Measurements from ENCODE around the gene FFAR4. TPM values are rescaled to one million over a fixed set of nuclear protein-coding genes. Genes with fewer than 3 reads are reported as not detected.

The FFAR4 gene
- total and polyA plus RNA-seq, 2 experiments from 2014 or later = 0.06 TPM; not detected in 1

DNA sequence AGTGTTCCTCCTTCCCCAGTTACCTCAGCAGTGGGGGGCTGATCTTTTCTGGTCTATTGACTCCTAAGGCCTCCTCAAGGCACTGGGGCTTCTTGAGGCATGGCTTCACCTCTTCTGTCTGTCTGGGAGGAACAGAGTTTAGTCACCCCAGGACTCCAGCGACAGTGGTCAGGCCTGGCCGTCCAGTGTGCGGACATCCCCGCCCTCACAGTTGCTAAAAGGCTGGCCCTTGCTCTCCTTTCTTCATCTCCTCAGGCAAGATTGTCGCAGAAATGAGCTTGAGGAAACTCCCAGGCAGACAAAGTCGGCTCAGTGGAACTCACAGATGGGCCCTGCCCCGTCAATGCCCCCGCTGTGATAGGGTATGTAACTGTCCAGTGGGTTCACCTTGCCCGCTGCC lies 7.0 kb upstream of the FFAR4 start:
- Histone ChIP-seq H3K27me3 (ENCODE audit: insufficient read depth) (peaks cover 12% of the 10 kb centered on the region), H2AFZ (no peak overlapping the region), H3K4me1 (ENCODE audit: insufficient read depth) (peaks cover 8% of the 10 kb centered on the region; the same call in 1 of the 2 replicates), H4K20me1 (replicated peaks; ENCODE audit: insufficient read depth) (no peaks in the 10 kb centered on the region), H3K4me3 (no peak overlapping the region), H3K4me2 (no peak overlapping the region), H3K9me2 (ENCODE audit: insufficient read depth) (no peaks in the 10 kb centered on the region), H3F3A (replicated peaks; ENCODE audit: low read depth) (no peaks in the 10 kb centered on the region), H3K79me2 (replicated peaks; ENCODE audit: insufficient read depth) (no peaks in the 10 kb centered on the region), H3K27ac (ENCODE audit: low read depth) (no peak overlapping the region), H3K36me3 (ENCODE audit: insufficient read depth) (no peaks in the 10 kb centered on the region)
- TF ChIP-seq ZNF114 (CRISPR knock-in tag; IDR thresholded peaks at IDR 0.05) (no peak), EZH2phosphoT487 (IDR thresholded peaks at IDR 0.05; ENCODE audit: unreplicated experiment) (no peak), ZNF331 (CRISPR knock-in tag; IDR thresholded peaks at IDR 0.05; ENCODE audit: low read depth) (no peak), CTCF (conservative IDR thresholded peaks at IDR 0.05; ENCODE audit: low read depth in 2 of 2) (no peak), CREB1 (CRISPR knock-in tag; IDR thresholded peaks at IDR 0.05; ENCODE audit: low read depth) (no peak), POLR2AphosphoS5 (IDR thresholded peaks at IDR 0.05; ENCODE audit: low read depth) (no peak), STAT1 (IDR thresholded peaks at IDR 0.05; ENCODE audit: unreplicated experiment) (no peak), EZH2 (IDR thresholded peaks at IDR 0.05; ENCODE audit: low read depth, unreplicated experiment) (no peak), JUNB (IDR thresholded peaks at IDR 0.05; ENCODE audit: unreplicated experiment) (no peak), NANOG (IDR thresholded peaks at IDR 0.05; ENCODE audit: borderline replicate concordance) (no peak), ETS1 (IDR thresholded peaks at IDR 0.05) (no peak)
- TF ChIP-seq, protein P1, sequence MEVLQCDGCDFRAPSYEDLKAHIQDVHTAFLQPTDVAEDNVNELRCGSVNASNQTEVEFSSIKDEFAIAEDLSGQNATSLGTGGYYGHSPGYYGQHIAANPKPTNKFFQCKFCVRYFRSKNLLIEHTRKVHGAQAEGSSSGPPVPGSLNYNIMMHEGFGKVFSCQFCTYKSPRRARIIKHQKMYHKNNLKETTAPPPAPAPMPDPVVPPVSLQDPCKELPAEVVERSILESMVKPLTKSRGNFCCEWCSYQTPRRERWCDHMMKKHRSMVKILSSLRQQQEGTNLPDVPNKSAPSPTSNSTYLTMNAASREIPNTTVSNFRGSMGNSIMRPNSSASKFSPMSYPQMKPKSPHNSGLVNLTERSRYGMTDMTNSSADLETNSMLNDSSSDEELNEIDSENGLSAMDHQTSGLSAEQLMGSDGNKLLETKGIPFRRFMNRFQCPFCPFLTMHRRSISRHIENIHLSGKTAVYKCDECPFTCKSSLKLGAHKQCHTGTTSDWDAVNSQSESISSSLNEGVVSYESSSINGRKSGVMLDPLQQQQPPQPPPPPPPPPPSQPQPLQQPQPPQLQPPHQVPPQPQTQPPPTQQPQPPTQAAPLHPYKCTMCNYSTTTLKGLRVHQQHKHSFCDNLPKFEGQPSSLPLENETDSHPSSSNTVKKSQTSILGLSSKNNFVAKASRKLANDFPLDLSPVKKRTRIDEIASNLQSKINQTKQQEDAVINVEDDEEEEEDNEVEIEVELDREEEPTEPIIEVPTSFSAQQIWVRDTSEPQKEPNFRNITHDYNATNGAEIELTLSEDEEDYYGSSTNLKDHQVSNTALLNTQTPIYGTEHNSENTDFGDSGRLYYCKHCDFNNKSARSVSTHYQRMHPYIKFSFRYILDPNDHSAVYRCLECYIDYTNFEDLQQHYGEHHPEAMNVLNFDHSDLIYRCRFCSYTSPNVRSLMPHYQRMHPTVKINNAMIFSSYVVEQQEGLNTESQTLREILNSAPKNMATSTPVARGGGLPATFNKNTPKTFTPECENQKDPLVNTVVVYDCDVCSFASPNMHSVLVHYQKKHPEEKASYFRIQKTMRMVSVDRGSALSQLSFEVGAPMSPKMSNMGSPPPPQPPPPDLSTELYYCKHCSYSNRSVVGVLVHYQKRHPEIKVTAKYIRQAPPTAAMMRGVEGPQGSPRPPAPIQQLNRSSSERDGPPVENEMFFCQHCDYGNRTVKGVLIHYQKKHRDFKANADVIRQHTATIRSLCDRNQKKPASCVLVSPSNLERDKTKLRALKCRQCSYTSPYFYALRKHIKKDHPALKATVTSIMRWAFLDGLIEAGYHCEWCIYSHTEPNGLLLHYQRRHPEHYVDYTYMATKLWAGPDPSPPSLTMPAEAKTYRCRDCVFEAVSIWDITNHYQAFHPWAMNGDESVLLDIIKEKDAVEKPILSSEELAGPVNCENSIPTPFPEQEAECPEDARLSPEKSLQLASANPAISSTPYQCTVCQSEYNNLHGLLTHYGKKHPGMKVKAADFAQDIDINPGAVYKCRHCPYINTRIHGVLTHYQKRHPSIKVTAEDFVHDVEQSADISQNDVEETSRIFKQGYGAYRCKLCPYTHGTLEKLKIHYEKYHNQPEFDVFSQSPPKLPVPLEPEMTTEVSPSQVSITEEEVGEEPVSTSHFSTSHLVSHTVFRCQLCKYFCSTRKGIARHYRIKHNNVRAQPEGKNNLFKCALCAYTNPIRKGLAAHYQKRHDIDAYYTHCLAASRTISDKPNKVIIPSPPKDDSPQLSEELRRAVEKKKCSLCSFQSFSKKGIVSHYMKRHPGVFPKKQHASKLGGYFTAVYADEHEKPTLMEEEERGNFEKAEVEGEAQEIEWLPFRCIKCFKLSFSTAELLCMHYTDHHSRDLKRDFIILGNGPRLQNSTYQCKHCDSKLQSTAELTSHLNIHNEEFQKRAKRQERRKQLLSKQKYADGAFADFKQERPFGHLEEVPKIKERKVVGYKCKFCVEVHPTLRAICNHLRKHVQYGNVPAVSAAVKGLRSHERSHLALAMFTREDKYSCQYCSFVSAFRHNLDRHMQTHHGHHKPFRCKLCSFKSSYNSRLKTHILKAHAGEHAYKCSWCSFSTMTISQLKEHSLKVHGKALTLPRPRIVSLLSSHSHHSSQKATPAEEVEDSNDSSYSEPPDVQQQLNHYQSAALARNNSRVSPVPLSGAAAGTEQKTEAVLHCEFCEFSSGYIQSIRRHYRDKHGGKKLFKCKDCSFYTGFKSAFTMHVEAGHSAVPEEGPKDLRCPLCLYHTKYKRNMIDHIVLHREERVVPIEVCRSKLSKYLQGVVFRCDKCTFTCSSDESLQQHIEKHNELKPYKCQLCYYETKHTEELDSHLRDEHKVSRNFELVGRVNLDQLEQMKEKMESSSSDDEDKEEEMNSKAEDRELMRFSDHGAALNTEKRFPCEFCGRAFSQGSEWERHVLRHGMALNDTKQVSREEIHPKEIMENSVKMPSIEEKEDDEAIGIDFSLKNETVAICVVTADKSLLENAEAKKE (CRISPR knock-in tag; IDR thresholded peaks at IDR 0.05) = no peak
- TF ChIP-seq, protein P2, sequence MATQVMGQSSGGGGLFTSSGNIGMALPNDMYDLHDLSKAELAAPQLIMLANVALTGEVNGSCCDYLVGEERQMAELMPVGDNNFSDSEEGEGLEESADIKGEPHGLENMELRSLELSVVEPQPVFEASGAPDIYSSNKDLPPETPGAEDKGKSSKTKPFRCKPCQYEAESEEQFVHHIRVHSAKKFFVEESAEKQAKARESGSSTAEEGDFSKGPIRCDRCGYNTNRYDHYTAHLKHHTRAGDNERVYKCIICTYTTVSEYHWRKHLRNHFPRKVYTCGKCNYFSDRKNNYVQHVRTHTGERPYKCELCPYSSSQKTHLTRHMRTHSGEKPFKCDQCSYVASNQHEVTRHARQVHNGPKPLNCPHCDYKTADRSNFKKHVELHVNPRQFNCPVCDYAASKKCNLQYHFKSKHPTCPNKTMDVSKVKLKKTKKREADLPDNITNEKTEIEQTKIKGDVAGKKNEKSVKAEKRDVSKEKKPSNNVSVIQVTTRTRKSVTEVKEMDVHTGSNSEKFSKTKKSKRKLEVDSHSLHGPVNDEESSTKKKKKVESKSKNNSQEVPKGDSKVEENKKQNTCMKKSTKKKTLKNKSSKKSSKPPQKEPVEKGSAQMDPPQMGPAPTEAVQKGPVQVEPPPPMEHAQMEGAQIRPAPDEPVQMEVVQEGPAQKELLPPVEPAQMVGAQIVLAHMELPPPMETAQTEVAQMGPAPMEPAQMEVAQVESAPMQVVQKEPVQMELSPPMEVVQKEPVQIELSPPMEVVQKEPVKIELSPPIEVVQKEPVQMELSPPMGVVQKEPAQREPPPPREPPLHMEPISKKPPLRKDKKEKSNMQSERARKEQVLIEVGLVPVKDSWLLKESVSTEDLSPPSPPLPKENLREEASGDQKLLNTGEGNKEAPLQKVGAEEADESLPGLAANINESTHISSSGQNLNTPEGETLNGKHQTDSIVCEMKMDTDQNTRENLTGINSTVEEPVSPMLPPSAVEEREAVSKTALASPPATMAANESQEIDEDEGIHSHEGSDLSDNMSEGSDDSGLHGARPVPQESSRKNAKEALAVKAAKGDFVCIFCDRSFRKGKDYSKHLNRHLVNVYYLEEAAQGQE (IDR thresholded peaks at IDR 0.05; ENCODE audit: unreplicated experiment) = no peak
- Mint-ChIP-seq H3K36me3 (ENCODE audit: low read depth) (no peaks in the 10 kb centered on the region), H3K9me3 (peaks cover 3% of the 10 kb centered on the region; the same call in 1 of the 3 replicates), H3K27me3 (ENCODE audit: insufficient read depth, low read depth, poor library complexity) (peaks cover 3% of the 10 kb centered on the region), H3K27ac (no peak overlapping the region), H3K4me3 (no peak overlapping the region), H3K4me1 (peaks cover 17% of the 10 kb centered on the region)
- DNase-seq (ENCODE audit: low spot score) (no peak), ATAC-seq (no peak)
